Measurements from ENCODE around the gene PPIG.

DNA sequence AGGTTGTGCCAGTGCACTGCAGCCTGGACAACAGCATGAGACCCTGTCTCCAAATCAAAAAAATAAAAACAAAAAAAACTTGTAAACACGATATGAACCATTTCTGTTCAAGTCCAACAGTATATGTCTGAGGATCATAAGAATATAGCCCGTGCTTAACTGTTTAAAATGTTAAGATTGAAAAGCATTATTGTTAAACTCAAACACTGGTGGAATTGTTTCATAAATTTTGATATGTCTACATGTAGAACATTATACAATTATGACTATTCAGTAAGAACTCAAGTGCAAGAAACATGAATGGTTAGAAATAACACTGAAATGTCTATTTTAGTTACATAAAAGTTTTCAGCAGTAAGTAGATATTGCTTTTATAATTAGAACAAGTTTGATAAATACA, 29.7 kb downstream of the PPIG start:
- TF ChIP-seq, protein P1, sequence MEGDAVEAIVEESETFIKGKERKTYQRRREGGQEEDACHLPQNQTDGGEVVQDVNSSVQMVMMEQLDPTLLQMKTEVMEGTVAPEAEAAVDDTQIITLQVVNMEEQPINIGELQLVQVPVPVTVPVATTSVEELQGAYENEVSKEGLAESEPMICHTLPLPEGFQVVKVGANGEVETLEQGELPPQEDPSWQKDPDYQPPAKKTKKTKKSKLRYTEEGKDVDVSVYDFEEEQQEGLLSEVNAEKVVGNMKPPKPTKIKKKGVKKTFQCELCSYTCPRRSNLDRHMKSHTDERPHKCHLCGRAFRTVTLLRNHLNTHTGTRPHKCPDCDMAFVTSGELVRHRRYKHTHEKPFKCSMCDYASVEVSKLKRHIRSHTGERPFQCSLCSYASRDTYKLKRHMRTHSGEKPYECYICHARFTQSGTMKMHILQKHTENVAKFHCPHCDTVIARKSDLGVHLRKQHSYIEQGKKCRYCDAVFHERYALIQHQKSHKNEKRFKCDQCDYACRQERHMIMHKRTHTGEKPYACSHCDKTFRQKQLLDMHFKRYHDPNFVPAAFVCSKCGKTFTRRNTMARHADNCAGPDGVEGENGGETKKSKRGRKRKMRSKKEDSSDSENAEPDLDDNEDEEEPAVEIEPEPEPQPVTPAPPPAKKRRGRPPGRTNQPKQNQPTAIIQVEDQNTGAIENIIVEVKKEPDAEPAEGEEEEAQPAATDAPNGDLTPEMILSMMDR (IDR thresholded peaks at IDR 0.05): no peak
- no peak for TF ChIP-seq EP300 (IDR thresholded peaks at IDR 0.05)

Measured in tibial nerve (tissue), 4 donors.